SK-N-MC (cell line): ENCODE data around the gene MRPS6.

Experiments
- EZH2 ChIP-seq: fragments of 200-600 bp; sonication (generic); IDR thresholded peaks from one replicate; pipeline ENCODE4 v1.6.1; 2017; ENCODE audit warnings: antibody characterized with exemption
- FOXP2 ChIP-seq: optimal IDR thresholded peaks from 2 replicates; pipeline ENCODE3; 2011; ENCODE audit warnings: mild to moderate bottlenecking, moderate library complexity; ENCODE audit not compliant: insufficient read depth; ENCODE audit errors: extremely low read length, control extremely low read depth
- POLR2AphosphoS5 ChIP-seq: IDR thresholded peaks from 2 replicates; pipeline ENCODE4 v1.6.1; 2012; ENCODE audit warnings: mild to moderate bottlenecking, low read depth, low read length, borderline replicate concordance

GRCh38 chr21:34078915-34079314 is 5.5 kb downstream of the MRPS6 start:
- TF ChIP-seq POLR2AphosphoS5 (no peak), EZH2 (no peak), FOXP2 (no peak)
